GM18907 (cell line): ENCODE results near the gene MGAT5.
"Not testable (repeated sequence)": the region's sequence is repeated elsewhere in the genome, so short reads cannot be mapped to it uniquely, and the experiment has no call there.

ENCODE experiments used
- ATAC-seq: cut with Tn5 transposase; IDR thresholded peaks from one replicate; pipeline ENCODE4 v1.9.1; 2021; ENCODE audit warnings: mild to moderate bottlenecking, moderate library complexity; ENCODE audit not compliant: unreplicated experiment

Gene MGAT5

GRCh38 chr2:134276381-134277172 lies 22.7 kb downstream of the MGAT5 start:
- no peak for ATAC-seq

DNA sequence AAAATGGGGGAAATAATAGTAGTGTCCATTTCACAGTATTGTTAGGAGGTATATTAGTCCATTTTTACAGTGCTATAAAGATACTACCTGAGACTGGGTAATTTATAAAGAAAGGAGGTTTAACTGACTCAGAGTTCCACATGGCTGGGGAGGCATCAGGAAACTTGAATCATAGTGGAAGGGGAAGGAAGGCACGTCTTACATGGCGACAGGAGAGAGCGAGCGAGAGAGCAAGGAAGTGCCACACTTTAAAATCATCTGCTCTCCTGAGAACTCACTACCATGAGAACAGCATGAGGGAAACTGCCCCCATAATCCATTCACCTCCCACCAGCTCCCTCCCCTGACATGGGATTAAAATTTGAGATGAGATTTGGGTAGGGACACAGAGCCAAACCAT lies 23.4 kb downstream of the MGAT5 start:
- ATAC-seq = no peak

- no peak for ATAC-seq
Measured at GRCh38 chr2:134278553-134278952, 24.7 kb downstream of the MGAT5 start.

DNA sequence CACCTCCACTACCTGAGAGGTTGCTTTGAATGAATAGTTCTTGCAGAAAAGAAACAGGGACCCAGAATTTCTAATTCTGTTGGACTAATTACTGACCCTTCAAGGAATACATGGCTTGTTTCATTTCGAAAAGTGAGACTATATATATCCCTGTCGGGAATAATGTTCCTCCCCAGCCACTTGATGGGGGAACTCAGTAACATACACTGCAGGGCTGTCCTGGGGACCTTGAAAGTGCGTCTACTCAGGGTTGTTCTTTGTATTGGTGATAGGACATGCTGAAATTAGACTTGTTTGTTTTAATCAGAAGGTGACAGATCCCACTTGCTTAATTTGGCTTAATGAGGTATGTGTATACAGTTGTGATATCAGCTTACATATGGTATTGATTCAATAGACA lies 25.5 kb downstream of the MGAT5 start:
- ATAC-seq = no peak

DNA sequence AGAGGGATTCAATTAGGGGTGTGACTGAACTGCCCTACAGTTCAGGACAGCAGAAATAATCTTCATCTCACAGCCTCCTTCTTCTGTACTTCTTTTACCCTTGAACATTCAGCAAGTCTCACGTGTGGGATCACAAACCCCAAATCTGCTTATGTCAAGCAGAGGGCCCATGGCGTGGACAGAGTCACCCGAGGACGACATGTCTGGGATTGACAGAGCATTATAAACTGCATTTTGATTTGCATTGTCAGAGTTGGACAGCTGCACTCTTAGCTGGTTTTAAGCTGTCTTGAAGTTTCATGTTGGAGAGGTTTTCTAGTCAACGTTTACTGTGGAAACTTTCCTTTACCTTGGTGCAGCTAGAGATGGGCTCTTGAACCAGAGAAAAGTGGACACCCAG lies 26.4 kb downstream of the MGAT5 start:
- no peak for ATAC-seq

DNA sequence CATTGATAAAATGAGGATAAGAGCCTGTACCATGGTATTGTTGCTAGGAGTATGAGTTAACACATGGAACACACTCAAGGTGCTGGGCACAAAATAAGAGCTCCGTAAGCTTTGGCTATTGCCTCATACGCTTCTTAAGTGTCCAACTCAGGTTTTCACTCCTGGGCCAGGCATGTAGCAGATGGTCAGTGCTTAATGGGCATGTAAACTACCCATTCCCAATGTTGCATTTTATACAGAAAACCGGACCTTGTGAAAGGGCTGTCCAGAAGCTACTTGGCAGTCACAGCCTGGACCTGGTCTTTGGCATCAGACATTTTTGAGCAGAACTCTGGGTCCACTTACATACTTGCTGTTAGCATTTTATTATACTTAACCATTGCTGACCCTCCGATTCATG lies 26.9 kb downstream of the MGAT5 start:
- no peak for ATAC-seq

GRCh38 chr2:134281815-134282419 lies 28.0 kb downstream of the MGAT5 start:
- no peak for ATAC-seq

- ATAC-seq = peak; percentile 93
Measured at GRCh38 chr2:134282629-134283400, 28.9 kb downstream of the MGAT5 start.

- no peak for ATAC-seq
Measured at GRCh38 chr2:134283661-134284060, 29.8 kb downstream of the MGAT5 start.

DNA sequence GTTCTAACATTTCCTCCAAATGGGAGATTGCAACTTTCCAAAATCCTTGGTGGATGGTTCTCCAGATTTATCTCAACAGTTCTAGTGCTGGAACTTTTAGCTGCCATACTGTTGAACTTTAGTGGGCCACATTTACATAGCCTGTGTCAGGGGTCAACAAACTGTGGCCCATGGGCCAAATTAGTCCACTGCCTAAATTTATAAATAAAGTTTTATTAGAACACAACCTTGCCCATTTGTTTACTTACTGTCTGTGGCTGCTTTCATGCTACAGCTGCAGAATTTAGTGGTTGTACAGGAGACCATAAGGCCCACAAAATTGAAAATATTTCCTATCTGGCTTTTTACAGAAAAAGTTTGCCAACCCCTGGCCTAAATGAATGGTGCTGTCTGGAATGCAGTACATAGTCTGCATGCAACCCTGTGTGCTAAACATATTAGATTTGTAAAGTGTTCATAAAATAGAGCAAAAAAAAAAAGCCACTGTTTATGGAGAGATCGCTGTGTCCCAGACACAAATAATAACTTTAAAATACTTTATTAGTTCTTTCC lies 30.3 kb downstream of the MGAT5 start:
- no peak for ATAC-seq

DNA sequence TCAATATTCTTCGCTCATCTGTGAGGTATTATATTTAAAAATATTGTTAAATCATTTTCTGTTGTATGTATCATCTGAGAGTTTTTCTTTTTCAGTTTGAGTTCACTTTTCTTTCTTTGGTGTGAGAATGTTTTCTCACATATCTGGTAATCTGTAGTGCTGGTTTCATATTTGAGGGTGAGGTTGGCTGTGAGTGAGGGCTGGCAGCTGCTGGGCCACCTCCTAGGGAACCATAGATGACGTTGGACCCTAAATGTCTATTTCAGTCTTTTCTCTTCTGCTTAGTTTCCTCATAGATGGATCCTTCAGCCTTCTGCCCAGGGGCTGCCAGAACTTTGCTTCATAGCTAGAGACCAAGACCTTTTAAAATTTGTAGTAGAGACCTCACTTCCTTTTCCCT lies 33.5 kb downstream of the MGAT5 start:
- peak; percentile 60 for ATAC-seq

DNA sequence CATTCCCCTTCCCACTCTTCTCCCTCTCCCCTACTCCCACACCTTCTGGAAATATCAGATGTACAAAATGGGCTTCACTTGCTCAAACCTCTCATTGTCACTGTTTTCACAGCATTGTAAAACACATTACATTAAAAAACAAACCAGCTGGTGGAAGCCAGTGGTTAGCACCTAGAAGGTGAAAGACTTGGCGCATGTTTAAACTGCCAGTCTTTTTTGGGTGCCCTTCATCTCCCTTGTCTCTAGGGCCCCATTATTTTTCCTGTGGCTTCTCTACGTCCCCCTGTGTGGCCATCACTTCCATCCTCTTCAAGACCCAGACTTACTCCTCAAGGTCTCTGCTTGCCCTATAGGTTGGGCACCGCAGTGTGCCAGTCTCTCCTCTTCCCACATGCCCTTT lies 34.9 kb downstream of the MGAT5 start:
- ATAC-seq = no peak

DNA sequence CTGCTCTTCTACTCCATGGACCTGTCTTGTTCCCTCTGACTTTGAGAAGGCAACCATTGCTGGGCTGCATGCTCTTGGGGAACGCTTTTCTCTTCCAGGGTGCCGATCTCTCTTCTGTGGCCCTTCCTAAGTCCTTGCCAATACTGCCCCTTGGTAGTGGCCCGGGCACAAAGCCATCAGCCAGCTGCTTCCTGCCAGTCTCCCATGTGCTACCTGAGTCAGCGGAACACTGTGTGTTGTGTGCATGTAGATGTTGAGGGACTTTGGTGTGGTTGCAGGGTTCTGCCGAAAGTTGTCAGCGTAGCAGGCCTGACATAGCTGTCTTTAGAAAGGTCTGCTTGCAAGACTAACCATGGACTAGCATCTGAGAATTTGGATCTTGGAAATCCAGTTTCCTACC lies 35.4 kb downstream of the MGAT5 start:
- ATAC-seq = no peak

DNA sequence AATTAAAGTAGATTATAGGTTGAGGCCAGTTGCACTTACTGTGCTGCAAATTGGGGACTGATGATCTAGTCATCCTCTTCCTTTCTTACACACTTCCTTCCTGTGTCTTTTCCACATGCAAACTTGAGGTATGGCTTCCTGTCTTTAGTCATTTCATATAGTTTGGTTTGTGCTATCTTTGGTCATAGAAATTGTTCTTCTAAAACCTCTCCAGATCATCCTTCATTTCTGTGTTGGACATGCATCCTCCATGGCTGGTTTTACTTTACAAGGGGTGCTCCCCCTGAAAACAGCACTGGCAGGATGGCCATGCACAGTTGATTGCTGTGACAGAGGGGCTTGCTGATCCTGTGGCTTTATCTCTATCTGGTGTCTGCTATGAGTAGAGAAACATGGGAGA lies 36.5 kb downstream of the MGAT5 start:
- ATAC-seq = peak; percentile 53

DNA sequence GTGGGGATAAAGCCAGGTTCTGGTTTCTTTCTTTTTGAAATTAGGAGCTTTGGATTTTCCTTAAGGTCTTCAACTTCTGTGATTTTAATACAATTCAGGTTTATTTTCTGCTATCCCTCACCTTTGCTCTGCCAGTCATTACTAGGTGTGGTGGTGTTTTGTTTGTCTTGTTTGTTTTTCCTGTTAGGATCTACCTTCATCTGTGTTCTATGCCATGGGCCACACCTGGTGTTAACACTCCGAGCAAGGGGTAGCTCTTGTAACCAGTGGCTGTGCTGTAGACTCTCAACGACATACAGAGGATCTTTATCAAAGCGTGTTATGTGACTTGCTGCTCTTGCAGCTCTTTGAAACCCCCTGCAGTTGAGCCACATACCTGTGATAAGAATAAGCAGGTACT lies 38.6 kb downstream of the MGAT5 start:
- no peak for ATAC-seq

DNA sequence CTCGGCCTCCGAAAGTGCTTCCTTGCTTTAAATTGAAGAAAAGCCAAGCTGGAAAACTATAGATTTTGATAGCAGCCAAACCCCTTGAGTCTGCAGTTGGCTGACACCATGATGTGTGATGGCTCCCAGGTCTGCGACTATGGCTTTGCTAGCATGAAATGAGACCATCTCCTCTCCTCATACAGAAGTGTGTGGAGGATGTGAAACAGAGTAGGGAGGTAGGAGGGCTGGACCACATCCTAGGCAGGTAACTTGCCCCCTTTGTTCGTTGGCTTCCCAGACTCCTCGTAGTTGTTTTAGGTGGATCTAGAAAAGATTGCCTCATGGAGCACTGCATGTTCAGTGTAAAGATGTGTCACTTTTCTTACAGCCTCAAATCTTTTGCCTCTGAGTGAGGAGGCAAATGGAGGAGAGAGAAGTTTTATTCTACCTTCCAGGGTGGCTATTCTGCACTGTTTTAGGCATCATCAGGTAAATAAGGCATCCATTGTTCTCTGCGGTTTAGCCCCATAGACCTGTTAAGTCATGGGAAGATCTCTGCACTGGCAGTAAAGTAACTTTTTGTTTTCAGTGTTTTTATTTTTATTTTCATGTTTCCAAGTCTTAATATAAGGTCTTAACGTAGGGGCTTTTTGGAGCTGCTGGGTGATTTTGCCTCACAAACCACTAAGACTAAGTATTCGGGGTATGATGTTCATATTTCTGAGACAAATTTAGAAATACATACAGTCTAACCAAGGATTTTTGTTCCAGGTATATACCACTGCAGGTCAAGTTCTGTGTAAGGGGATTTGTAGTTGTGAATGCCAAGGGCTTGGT lies 40.1 kb downstream of the MGAT5 start:
- ATAC-seq = no peak

GRCh38 chr2:134294598-134294997 lies 40.7 kb downstream of the MGAT5 start:
- ATAC-seq = not testable (repeated sequence)

DNA sequence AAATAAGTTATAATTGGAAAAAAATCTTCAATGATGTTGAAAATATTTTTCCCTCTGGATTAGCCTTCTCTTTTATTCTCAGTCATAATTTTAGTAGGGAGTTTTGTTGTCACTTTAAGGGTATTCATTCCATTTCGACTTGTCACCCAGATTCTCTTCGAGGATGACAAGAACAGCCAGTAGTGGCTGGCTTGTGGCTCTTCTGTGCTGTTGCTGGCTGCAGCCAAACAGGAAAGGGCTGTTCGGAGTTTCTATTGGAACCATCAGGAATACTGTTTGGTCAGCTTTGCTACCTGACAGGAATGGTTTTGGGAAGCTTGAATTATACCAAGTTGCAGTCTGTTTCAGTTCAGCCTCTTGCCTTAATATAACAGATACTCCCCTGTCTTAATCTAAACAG lies 41.6 kb downstream of the MGAT5 start:
- ATAC-seq = no peak

GRCh38 chr2:134296301-134296700 lies 42.4 kb downstream of the MGAT5 start:
- ATAC-seq = no peak

- no peak for ATAC-seq
Measured at GRCh38 chr2:134299334-134299733, 45.5 kb downstream of the MGAT5 start.

DNA sequence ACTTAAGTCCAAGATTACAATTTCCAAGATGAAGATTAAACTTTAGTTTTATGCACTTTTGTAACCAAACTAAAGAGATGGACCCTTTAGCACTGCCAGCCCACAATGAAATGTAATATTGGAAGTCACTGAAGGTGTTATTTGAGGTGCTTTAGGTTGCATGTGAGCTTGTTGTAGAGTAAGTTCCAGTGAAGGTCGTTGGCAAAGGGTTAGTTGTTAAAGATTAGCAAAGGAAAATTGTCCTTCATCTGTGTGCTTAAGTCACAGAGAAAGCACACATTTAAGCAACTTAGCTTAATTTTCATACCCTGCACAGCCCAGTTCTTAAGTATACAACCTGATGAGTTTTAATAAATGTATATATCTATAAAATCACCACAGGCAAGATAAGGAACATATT lies 46.7 kb downstream of the MGAT5 start:
- ATAC-seq = no peak
